Left lung (tissue), 10 donors: ENCODE measurements around the gene CCDC185. TPM values are rescaled to one million over a fixed set of nuclear protein-coding genes. Genes with fewer than 3 reads are reported as not detected.

ENCODE experiments used
- ATAC-seq: fragments of 200-7000 bp; cut with Tn5 transposase; one replicate; pipeline ENCODE4 v1.9.1; 2020; ENCODE audit warnings: moderate library complexity
- DNase-seq, 4 donors: peaks; one replicate each; pipeline ENCODE4 v3.0.0-alpha.2; 2013 to 2020
- H3K27ac ChIP-seq, 2 donors: fragments of 200-600 bp; sonication (generic) in 1 of 2; one replicate each; pipeline versions ENCODE4 v1.5.0 to v1.8.0; 2020 to 2021
- H3K27me3 ChIP-seq, 2 donors: fragments of 200-600 bp; sonication (generic) in 1 of 2; one replicate each; pipeline versions ENCODE4 v1.5.0 to v1.8.0; 2020 to 2021
- H3K36me3 ChIP-seq, 2 donors: fragments of 200-600 bp; sonication (generic) in 1 of 2; one replicate each; pipeline versions ENCODE4 v1.5.0 to v1.8.0; 2020 to 2021
- H3K4me1 ChIP-seq, 2 donors: fragments of 200-600 bp; one replicate each; pipeline ENCODE4 v1.8.0; 2021
- H3K4me3 ChIP-seq, 2 donors: fragments of 200-600 bp; sonication (generic) in 1 of 2; one replicate each; pipeline versions ENCODE4 v1.5.0 to v1.8.0; 2020 to 2021; ENCODE audit warnings: mild to moderate bottlenecking in 1 of 2
- H3K9me3 ChIP-seq, 2 donors: fragments of 200-600 bp; sonication (generic) in 1 of 2; one replicate each; pipeline versions ENCODE4 v1.5.0 to v1.8.0; 2020 to 2021
- CTCF ChIP-seq, 2 donors: fragments of 200-600 bp; sonication (generic) in 1 of 2; IDR thresholded peaks; one replicate each; pipeline versions ENCODE4 v1.5.0 to v1.8.0; 2021; ENCODE audit warnings: antibody characterized with exemption in 2 of 2
- intact Hi-C, 2 donors: fragments of 100-400 bp; cut with DNase I; formaldehyde crosslinking; loops; one replicate each; pipeline versions ENCODE4 v1.11.2 to v1.14.2; 2022
- polyA plus RNA-seq, 6 donors: library from polyadenylated mRNA; unstranded; fragments of 120-200 nt; gene quantifications; one replicate each; pipeline ENCODE4 v1.2.1, GENCODE V29; 2013; ENCODE audit not compliant: insufficient read length in 6 of 6
- total RNA-seq, 2 donors: library from RNA; stranded (reverse); fragmentation: NEBNext Ultra II Directional; extraction: Animal tissue kit (Norgen Biotek cat#: 25700); gene quantifications; one replicate each; pipeline ENCODE4 v1.2.1, GENCODE V29; 2021
- donor health status: DM: no; HTN: yes; CAD: no.
- donor health status: DM: no; HTN: no; CAD: no.

Gene CCDC185
- total and polyA plus RNA-seq, 8 donors, result 0.11 to 0.13 TPM; not detected in 6

DNA sequence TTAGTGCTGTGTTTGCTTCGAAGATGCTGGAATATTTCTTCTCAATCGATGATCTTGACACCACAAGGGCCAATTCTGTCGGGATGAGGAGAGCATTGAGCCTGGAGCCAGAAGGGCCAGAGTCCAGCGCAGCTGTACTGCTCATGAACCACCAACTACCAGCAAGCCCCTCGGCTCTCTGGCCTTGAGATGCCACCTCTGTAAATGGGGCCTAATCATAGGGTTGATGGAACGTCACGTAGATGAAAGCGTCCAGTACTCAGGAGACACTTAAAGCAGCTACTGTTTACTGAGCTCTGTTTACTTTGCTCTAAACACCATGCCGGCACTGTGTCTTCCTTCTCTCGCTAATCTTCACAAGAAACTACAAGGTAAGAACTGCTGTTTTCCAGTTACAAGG, 26.3 kb downstream of the CCDC185 start:
- no peaks in the 10 kb centered on the region for H3K9me3 ChIP-seq
- intact Hi-C loops, result no loop called here
- ATAC-seq (peak; percentile 49), DNase-seq (no peak)
- no peak for TF ChIP-seq CTCF (IDR thresholded peaks at IDR 0.05)
- no peaks in the 10 kb centered on the region for H3K36me3 ChIP-seq
- no peaks in the 10 kb centered on the region for H3K27me3 ChIP-seq
- H3K4me3 ChIP-seq, result no peak overlapping the region
- H3K4me1 ChIP-seq, result no peaks in the 10 kb centered on the region
- no peak overlapping the region for H3K27ac ChIP-seq

- no peak overlapping the region for H3K27ac ChIP-seq
- H3K27me3 ChIP-seq, result no peaks in the 10 kb centered on the region
- no peak for ATAC-seq
- intact Hi-C loops, result no loop called here
- TF ChIP-seq CTCF (IDR thresholded peaks at IDR 0.05), result no peak
- no peaks in the 10 kb centered on the region for H3K36me3 ChIP-seq
- DNase-seq, result no peak
- no peak overlapping the region for H3K4me3 ChIP-seq
- no peaks in the 10 kb centered on the region for H3K9me3 ChIP-seq
- no peaks in the 10 kb centered on the region for H3K4me1 ChIP-seq
Measured at GRCh38 chr1:223421025-223421424, 27.8 kb downstream of the CCDC185 start.

DNA sequence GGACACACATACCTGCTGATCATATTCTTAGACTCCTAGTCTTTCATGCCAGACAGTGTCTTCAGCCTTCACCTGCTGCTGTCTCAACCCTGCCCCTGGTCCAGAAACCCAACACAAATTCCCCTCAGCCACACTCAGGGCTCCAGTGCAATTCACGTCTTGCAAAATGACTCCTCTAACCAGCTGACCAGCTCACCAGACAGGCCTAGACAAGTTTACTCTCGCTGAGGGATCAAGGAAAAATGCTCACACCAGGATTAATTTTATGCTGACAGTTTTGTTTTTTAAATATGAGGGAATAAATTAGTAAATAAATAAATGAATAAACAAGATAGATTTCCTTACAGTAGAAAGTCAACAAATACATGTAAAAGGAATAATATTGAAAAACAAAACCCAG, 28.5 kb downstream of the CCDC185 start:
- no peaks in the 10 kb centered on the region for H3K4me1 ChIP-seq
- intact Hi-C loops, result no loop called here
- TF ChIP-seq CTCF (IDR thresholded peaks at IDR 0.05), result no peak

DNA sequence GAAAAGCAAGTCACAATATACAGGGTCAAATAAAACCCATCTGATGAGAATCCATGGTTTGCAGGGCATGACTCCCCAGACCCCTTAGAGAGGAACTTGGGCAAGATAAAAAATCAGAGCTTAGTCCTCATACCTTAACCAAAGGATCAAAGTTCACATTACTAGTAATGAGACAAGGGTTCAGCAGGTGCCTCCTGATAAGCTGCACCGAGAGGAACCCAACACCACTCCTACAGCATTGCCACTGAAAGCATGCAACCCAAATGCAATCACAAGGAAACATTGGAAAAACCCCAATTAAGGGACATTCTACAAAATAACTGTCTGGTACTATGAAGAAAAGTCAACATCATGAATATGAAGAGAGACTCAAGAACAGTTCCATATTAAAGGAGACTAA, 29.7 kb downstream of the CCDC185 start:
- no peak for TF ChIP-seq CTCF (IDR thresholded peaks at IDR 0.05)
- intact Hi-C loops, result no loop called here
- Histone ChIP-seq H3K4me3 (no peak overlapping the region), H3K4me1 (no peaks in the 10 kb centered on the region), H3K36me3 (no peaks in the 10 kb centered on the region), H3K9me3 (no peaks in the 10 kb centered on the region), H3K27me3 (no peaks in the 10 kb centered on the region), H3K27ac (no peak overlapping the region)
- no peak for ATAC-seq
- DNase-seq, result no peak

More for the DNA sequence above, 28.5 kb downstream of the CCDC185 start:
- no peaks in the 10 kb centered on the region for H3K27me3 ChIP-seq
- no peak overlapping the region for H3K27ac ChIP-seq
- no peaks in the 10 kb centered on the region for H3K9me3 ChIP-seq
- no peak for ATAC-seq
- no peak for DNase-seq
- no peaks in the 10 kb centered on the region for H3K36me3 ChIP-seq
- H3K4me3 ChIP-seq, result no peak overlapping the region

DNA sequence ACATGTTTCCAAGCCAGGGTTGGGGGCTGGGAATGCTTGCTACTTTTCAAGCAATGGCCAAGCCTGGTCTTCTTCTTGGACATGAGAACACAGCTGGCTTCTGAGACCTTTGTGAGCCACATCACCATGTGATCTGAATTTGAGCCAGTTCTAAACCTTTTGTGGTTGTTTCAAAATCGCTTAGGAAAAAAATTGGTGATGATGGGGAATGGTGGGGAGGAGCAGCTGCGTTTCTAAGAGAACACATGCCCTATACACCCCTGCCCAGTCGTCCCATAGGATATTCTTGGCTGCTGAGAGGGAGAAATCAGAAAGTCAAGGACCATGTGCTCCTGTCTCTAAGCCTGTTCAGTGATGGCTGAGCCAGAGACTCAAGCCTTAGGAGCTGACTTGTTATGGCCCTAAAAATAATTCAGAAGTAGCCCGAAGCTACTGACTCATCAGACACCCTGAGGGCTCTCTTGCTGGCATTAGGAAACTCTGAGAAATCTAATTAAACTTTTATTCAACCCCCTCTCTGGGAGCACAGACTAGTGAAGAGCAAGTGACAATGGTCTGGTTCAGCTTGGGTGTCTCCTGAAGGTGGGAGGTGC, 30.5 kb downstream of the CCDC185 start:
- Histone ChIP-seq H3K27me3 (no peaks in the 10 kb centered on the region), H3K27ac (no peak overlapping the region), H3K36me3 (no peaks in the 10 kb centered on the region), H3K4me1 (no peaks in the 10 kb centered on the region), H3K9me3 (peaks cover 0 to 4% of the 10 kb centered on the region in 2 donors), H3K4me3 (no peak overlapping the region)
- DNase-seq (no peak), ATAC-seq (no peak)
- no peak for TF ChIP-seq CTCF (IDR thresholded peaks at IDR 0.05)
- intact Hi-C loops, result no loop called here
